Stimulated activated naive CD4-positive, alpha-beta T cell (primary cell): ENCODE results near the gene CAPS2.

Source experiments
- DNase-seq, 6 experiments: peaks; one replicate each; lab custom pipeline; 2025; lab: John Stamatoyannopoulos, UW

The CAPS2 gene

GRCh38 chr12:75305412-75306332 lies 24.5 kb downstream of the CAPS2 start:
- DNase-seq: no peak

- no peak for DNase-seq
Measured at GRCh38 chr12:75302781-75303180, 27.3 kb downstream of the CAPS2 start.

- DNase-seq: no peak
Measured at GRCh38 chr12:75302225-75302624, 27.9 kb downstream of the CAPS2 start.

- no peak for DNase-seq
Measured at GRCh38 chr12:75294797-75295196, 35.3 kb downstream of the CAPS2 start.

- DNase-seq: no peak
Measured at GRCh38 chr12:75294336-75294735, 35.8 kb downstream of the CAPS2 start.

GRCh38 chr12:75291014-75291413 lies 39.1 kb downstream of the CAPS2 start:
- DNase-seq: no peak

GRCh38 chr12:75289753-75290152 lies 40.4 kb downstream of the CAPS2 start:
- DNase-seq: no peak

GRCh38 chr12:75288860-75289259 lies 41.3 kb downstream of the CAPS2 start:
- DNase-seq: no peak

GRCh38 chr12:75275702-75276101 lies 54.4 kb downstream of the CAPS2 start:
- DNase-seq: no peak

- no peak for DNase-seq
Measured at GRCh38 chr12:75271576-75271975, 58.5 kb downstream of the CAPS2 start.

- no peak for DNase-seq
Measured at GRCh38 chr12:75270157-75270556, 60.0 kb downstream of the CAPS2 start.

GRCh38 chr12:75269209-75269608 lies 60.9 kb downstream of the CAPS2 start:
- no peak for DNase-seq

GRCh38 chr12:75260316-75260715 lies 69.8 kb downstream of the CAPS2 start:
- DNase-seq: no peak

GRCh38 chr12:75259143-75259542 lies 71.0 kb downstream of the CAPS2 start:
- DNase-seq: no peak

- DNase-seq: peak in 3 of 6 experiments; percentile 11 to 53 (median 32)
Measured at GRCh38 chr12:75257510-75257909, 72.6 kb downstream of the CAPS2 start.

GRCh38 chr12:75245108-75245507 lies 85.0 kb downstream of the CAPS2 start:
- no peak for DNase-seq

- DNase-seq: no peak
Measured at GRCh38 chr12:75239987-75240386, 90.1 kb downstream of the CAPS2 start.

- no peak for DNase-seq
Measured at GRCh38 chr12:75236206-75236605, 93.9 kb downstream of the CAPS2 start.

GRCh38 chr12:75227132-75227531 lies 103.0 kb downstream of the CAPS2 start:
- DNase-seq: no peak
